ENCODE measurements around the gene E2F4. TPM values are rescaled to one million over a fixed set of nuclear protein-coding genes. Genes with fewer than 3 reads are reported as not detected.

The E2F4 gene
- total and polyA plus RNA-seq, 2 of the 8 experiments (the other 6 are each of a cell fraction or from before 2014, with no cell fraction given): 79.9 to 157 TPM

GRCh38 chr16:67238278-67238575, 46.3 kb downstream of the E2F4 start:
- WGBS, 2 experiments (ENCODE audit: extremely low coverage in 1 of 2, insufficient coverage in 1 of 2, insufficient read length in 1 of 2, insufficient replicate concordance in 2 of 2, low coverage in 1 of 2, low lambda C conversion rate in 2 of 2, missing lambda C conversion rate in 1 of 2): 100% methylated on average over 3 of the region's 3 CpGs; no CpG with 5 or more reads in 1 of the 2 experiments
- H3K36me3 ChIP-seq (ENCODE audit: control insufficient read depth in 2 of 4, insufficient read depth in 4 of 4, low read length in 3 of 4): peaks cover 5 to 21% (median 12%) of the 10 kb centered on the region in 4 experiments; a peak in 5 of 8 replicates
- H3K4me1 ChIP-seq (replicated peaks in 1 of 4; ENCODE audit: control insufficient read depth in 3 of 4, insufficient read depth in 4 of 4, low read length in 3 of 4): peaks cover 3 to 8% (median 7%) of the 10 kb centered on the region in 4 experiments; a peak in 6 of 7 replicates
- no peak overlapping the region for H3K27ac ChIP-seq (ENCODE audit: low read depth, low read length)
- H3K23me2 ChIP-seq (ENCODE audit: low read depth, low read length): no peaks in the 10 kb centered on the region
- FAIRE-seq (no peak), DNase-seq (ENCODE audit: low read depth in 1 of 2, low spot score in 2 of 2) (no peak)
- H4K5ac ChIP-seq (ENCODE audit: insufficient read length, low read depth, low read length): no peak overlapping the region
- ChIA-PET POLR2A (ENCODE audit: partially characterized antibody) (interaction anchor here (0.8 to 11.2 kb wide), 5 partner anchors 9 to 190 kb away, joined by 3 to 111 read pairs (median 4); partner anchors contain the start of genes FHOD1, SLC9A5 and TMEM208), CTCF (ENCODE audit: partially characterized antibody) (interaction anchor here (0.8 to 4.6 kb wide), 11 partner anchors 8 to 343 kb away, joined by 3 to 23 read pairs (median 4); partner anchors contain the start of genes ELMO3, KCTD19, LRRC36 and NOL3)
- no peak overlapping the region for H2AFZ ChIP-seq (ENCODE audit: low read length)
- no peak overlapping the region for H2BK120ac ChIP-seq (replicated peaks; ENCODE audit: low read depth, low read length)
- H3K18ac ChIP-seq (ENCODE audit: extremely low read depth, low read length): no peak overlapping the region
- no peak overlapping the region for H2BK5ac ChIP-seq (ENCODE audit: low read depth, low read length)
- H3K4me2 ChIP-seq (ENCODE audit: insufficient read depth in 1 of 2, low read depth in 2 of 2, low read length in 2 of 2): no peak overlapping the region
- no peak overlapping the region for H3K23ac ChIP-seq (ENCODE audit: insufficient read length)
- no peak overlapping the region for H3K4me3 ChIP-seq (ENCODE audit: extremely low read depth in 1 of 4, insufficient read depth in 2 of 4, low read depth in 3 of 4, low read length in 4 of 4)
- H3K9me3 ChIP-seq (ENCODE audit: insufficient read depth in 2 of 2, low read depth in 1 of 2, low read length in 1 of 2): no peaks in the 10 kb centered on the region
- no peak overlapping the region for H2BK15ac ChIP-seq (ENCODE audit: low read length)
- TF ChIP-seq FOSL1 (IDR thresholded peaks at IDR 0.05; ENCODE audit: insufficient read depth, low read depth, low read length): no peak
- no peak for TF ChIP-seq POLR2AphosphoS5 (IDR thresholded peaks at IDR 0.05; ENCODE audit: low read depth, low read length)
- TF ChIP-seq ASH2L (IDR thresholded peaks at IDR 0.05; ENCODE audit: low read length): no peak
- TF ChIP-seq EP300 (IDR thresholded peaks at IDR 0.05; ENCODE audit: borderline replicate concordance in 1 of 2, low read depth in 2 of 2, low read length in 2 of 2): no peak
- TF ChIP-seq SP1 (IDR thresholded peaks at IDR 0.05; ENCODE audit: low read depth, low read length): no peak
- no peak for TF ChIP-seq POLR2A (IDR thresholded peaks at IDR 0.05; ENCODE audit: control extremely low read depth in 1 of 2, low read depth in 2 of 2, low read length in 2 of 2)
- no peak for TF ChIP-seq JUN (IDR thresholded peaks at IDR 0.05; ENCODE audit: low read depth, low read length)
- no peak for TF ChIP-seq SRF (IDR thresholded peaks at IDR 0.05; ENCODE audit: low read depth, low read length)
- TF ChIP-seq JUND (IDR thresholded peaks at IDR 0.05; ENCODE audit: low read length): no peak
- no peak for TF ChIP-seq TAF7 (optimal IDR thresholded peaks at IDR 0.05; ENCODE audit: borderline replicate concordance, low read depth, low read length)
- no peak for TF ChIP-seq RFX5 (IDR thresholded peaks at IDR 0.05; ENCODE audit: borderline replicate concordance, low read depth, low read length)
- TF ChIP-seq CEBPB (IDR thresholded peaks at IDR 0.05; ENCODE audit: low read depth, low read length): no peak
- no peak for TF ChIP-seq NRF1 (IDR thresholded peaks at IDR 0.05; ENCODE audit: low read depth, low read length)
- TF ChIP-seq SUZ12 (IDR thresholded peaks at IDR 0.05; ENCODE audit: low read length): no peak
- H3K14ac ChIP-seq (ENCODE audit: insufficient read length): no peak overlapping the region
- no peak overlapping the region for H4K91ac ChIP-seq (replicated peaks; ENCODE audit: insufficient read length, low read length)
- H4K20me1 ChIP-seq (replicated peaks in 1 of 2; ENCODE audit: control insufficient read depth in 1 of 2, insufficient read depth in 2 of 2, low read length in 2 of 2): peaks cover 0 to 9% of the 10 kb centered on the region in 2 experiments
- no peak overlapping the region for H2BK20ac ChIP-seq (ENCODE audit: low read length)
- H2BK12ac ChIP-seq (ENCODE audit: low read depth, low read length): no peak overlapping the region
- peaks cover 14% of the 10 kb centered on the region for H3K79me1 ChIP-seq (ENCODE audit: low read depth, low read length)
- H3K56ac ChIP-seq (replicated peaks; ENCODE audit: insufficient read length, low read depth, low read length): no peak overlapping the region
- H3K9ac ChIP-seq (replicated peaks in 1 of 4; ENCODE audit: extremely low read depth in 1 of 4, low read depth in 3 of 4, low read length in 3 of 4): no peak overlapping the region
- H2AK5ac ChIP-seq (ENCODE audit: low read depth, low read length): no peak overlapping the region
- H3K4ac ChIP-seq (replicated peaks; ENCODE audit: insufficient read length, low read depth, low read length): no peak overlapping the region
- no peaks in the 10 kb centered on the region for H3K27me3 ChIP-seq (replicated peaks in 1 of 4; ENCODE audit: control insufficient read depth in 3 of 4, extremely low read depth in 1 of 4, insufficient read depth in 3 of 4, low read length in 3 of 4)
- no peak overlapping the region for H4K8ac ChIP-seq (ENCODE audit: extremely low read depth, insufficient read depth, low read length)
- 0 out of 4 replicates have a peak, but pooled peaks cover 0 to 3% of the 10 kb centered on the region in 2 experiments for H3K79me2 ChIP-seq (ENCODE audit: control insufficient read depth in 1 of 2, insufficient read depth in 2 of 2, low read length in 2 of 2)
